PC-3 (cell line): Measurements from ENCODE around the gene CLMP.

ENCODE experiments used
- CTCF ChIP-seq: fragments of 300-600 bp; sonication (generic); conservative IDR thresholded peaks from 2 replicates; pipeline ENCODE4 v1.5.1; 2017; ENCODE audit warnings: antibody characterized with exemption, low read depth, mild to moderate bottlenecking, low read length
- EZH2 ChIP-seq: fragments of 300-600 bp; sonication (generic); IDR thresholded peaks from one replicate; pipeline ENCODE4 v1.6.1; 2017; ENCODE audit warnings: antibody characterized with exemption, mild to moderate bottlenecking, low read length; ENCODE audit not compliant: unreplicated experiment
- EZH2phosphoT487 ChIP-seq: fragments of 300-600 bp; sonication (generic); IDR thresholded peaks from 2 replicates; pipeline ENCODE4 v1.6.1; 2018; ENCODE audit warnings: mild to moderate bottlenecking, antibody characterized with exemption, low read length, borderline replicate concordance

GRCh38 chr11:123145661-123146060 lies 49.4 kb downstream of the CLMP start:
- TF ChIP-seq CTCF (no peak), EZH2 (no peak), EZH2phosphoT487 (no peak)
